ENCODE measurements around the gene SCUBE1.

Gene SCUBE1

GRCh38 chr22:43331698-43332097 lies 11.5 kb downstream of the SCUBE1 start:
- Histone ChIP-seq H3K9me3 (ENCODE audit: low read length) (no peaks in the 10 kb centered on the region), H3K27me3 (ENCODE audit: insufficient read depth, low read length) (peaks cover 4% of the 10 kb centered on the region; the same call in 1 of the 2 replicates), H4K20me1 (ENCODE audit: insufficient read depth, low read length) (no peaks in the 10 kb centered on the region), H3F3A (ENCODE audit: insufficient read depth, low read length) (no peaks in the 10 kb centered on the region), H3K4me3 (ENCODE audit: low read depth, low read length, poor library complexity, severe bottlenecking) (no peak overlapping the region), H2AFZ (ENCODE audit: low read length) (no peak overlapping the region), H3K4me1 (ENCODE audit: insufficient read depth, low read length, severe bottlenecking) (no peaks in the 10 kb centered on the region), H3K9ac (ENCODE audit: low read length) (no peak overlapping the region), H3K79me2 (ENCODE audit: insufficient read depth, low read length) (no peaks in the 10 kb centered on the region), H3K27ac (ENCODE audit: low read depth, low read length, poor library complexity, severe bottlenecking) (no peak overlapping the region), H3K9me2 (ENCODE audit: low read depth, low read length) (no peaks in the 10 kb centered on the region), H3K4me2 (ENCODE audit: low read length) (no peak overlapping the region), H3K36me3 (ENCODE audit: insufficient read depth, low read length) (no peaks in the 10 kb centered on the region)
- TF ChIP-seq, protein P1, sequence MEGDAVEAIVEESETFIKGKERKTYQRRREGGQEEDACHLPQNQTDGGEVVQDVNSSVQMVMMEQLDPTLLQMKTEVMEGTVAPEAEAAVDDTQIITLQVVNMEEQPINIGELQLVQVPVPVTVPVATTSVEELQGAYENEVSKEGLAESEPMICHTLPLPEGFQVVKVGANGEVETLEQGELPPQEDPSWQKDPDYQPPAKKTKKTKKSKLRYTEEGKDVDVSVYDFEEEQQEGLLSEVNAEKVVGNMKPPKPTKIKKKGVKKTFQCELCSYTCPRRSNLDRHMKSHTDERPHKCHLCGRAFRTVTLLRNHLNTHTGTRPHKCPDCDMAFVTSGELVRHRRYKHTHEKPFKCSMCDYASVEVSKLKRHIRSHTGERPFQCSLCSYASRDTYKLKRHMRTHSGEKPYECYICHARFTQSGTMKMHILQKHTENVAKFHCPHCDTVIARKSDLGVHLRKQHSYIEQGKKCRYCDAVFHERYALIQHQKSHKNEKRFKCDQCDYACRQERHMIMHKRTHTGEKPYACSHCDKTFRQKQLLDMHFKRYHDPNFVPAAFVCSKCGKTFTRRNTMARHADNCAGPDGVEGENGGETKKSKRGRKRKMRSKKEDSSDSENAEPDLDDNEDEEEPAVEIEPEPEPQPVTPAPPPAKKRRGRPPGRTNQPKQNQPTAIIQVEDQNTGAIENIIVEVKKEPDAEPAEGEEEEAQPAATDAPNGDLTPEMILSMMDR (IDR thresholded peaks at IDR 0.05; ENCODE audit: low read length): no peak
- no peak for TF ChIP-seq EZH2 (IDR thresholded peaks at IDR 0.05; ENCODE audit: borderline replicate concordance, low read length)

DNA sequence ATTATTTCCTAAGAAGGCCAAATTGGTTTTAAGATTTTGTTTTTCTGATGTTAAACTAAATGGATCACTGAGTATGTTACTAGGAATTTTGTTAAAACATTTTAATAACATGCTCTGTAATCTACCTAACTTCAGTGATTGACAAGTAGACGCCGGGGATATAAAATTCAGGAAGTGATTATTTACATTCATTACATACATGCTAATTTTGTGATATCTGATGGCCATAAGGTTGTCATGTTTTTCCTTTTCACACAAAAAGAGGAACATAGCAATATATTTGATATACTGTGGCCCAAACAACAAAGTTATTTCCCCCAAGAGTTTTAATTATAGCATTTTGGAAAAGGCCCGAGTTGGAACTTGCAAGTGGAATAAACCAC lies 12.1 kb downstream of the SCUBE1 start:
- H3F3A ChIP-seq (ENCODE audit: insufficient read depth, low read length): no peaks in the 10 kb centered on the region
- H3K79me2 ChIP-seq (ENCODE audit: insufficient read depth, low read length): no peaks in the 10 kb centered on the region
- no peak overlapping the region for H3K4me3 ChIP-seq (ENCODE audit: low read depth, low read length, poor library complexity, severe bottlenecking)
- no peak overlapping the region for H3K27ac ChIP-seq (ENCODE audit: low read depth, low read length, poor library complexity, severe bottlenecking)
- no peak overlapping the region for H3K4me2 ChIP-seq (ENCODE audit: low read length)
- H3K4me1 ChIP-seq (ENCODE audit: insufficient read depth, low read length, severe bottlenecking): no peaks in the 10 kb centered on the region
- H3K9ac ChIP-seq (ENCODE audit: low read length): no peak overlapping the region
- no peaks in the 10 kb centered on the region; the same call in 1 of the 2 replicates for H3K27me3 ChIP-seq (ENCODE audit: insufficient read depth, low read length)
- no peaks in the 10 kb centered on the region for H3K36me3 ChIP-seq (ENCODE audit: insufficient read depth, low read length)
- H2AFZ ChIP-seq (ENCODE audit: low read length): no peak overlapping the region
- H4K20me1 ChIP-seq (ENCODE audit: insufficient read depth, low read length): no peaks in the 10 kb centered on the region
- no peaks in the 10 kb centered on the region for H3K9me3 ChIP-seq (ENCODE audit: low read length)
- H3K9me2 ChIP-seq (ENCODE audit: low read depth, low read length): no peaks in the 10 kb centered on the region
- TF ChIP-seq, protein P1 (IDR thresholded peaks at IDR 0.05; ENCODE audit: low read length): no peak
- TF ChIP-seq EZH2 (IDR thresholded peaks at IDR 0.05; ENCODE audit: borderline replicate concordance, low read length): no peak

DNA sequence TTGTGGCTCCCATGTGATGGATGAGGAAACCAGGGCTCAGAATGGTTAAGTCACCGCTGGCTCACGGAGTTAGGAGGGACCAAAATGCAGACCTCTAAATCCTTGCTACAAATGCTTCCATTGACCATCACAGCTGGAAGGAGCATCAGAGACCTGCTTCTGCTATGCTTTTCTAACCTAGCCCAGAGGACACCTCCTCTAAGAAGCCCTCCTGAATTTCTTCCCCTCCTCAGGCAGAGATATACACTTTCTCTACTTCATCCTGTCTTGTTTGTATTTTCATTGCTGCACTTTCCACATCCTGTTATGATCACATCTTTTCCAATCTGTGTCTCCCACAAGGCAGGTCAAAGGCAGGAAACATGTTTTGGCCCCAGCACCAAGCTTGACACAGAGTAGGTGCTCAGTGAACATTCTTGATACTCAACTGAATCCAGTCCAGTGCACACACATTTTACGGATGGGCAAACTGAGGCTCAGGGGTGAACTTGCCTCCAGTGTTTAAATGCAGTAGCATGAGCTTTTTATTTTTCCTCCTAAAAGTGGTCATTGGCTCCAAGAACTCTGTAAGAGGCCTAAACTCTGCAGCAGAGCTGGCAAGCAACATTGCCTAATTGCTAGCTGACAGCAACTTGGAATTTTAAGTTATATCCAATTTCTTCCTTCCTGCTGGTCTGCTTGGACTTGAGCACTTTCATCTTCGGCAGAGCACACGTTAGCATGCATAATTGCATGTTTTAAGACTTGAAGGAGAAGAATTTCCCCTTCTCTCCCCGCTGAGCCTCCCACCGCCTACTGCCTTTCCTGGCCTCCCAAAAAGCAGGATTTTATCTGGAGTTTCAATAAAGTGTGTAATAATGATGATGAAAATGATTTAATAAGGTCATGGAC lies 12.7 kb downstream of the SCUBE1 start:
- no peaks in the 10 kb centered on the region for H3K79me2 ChIP-seq (ENCODE audit: insufficient read depth, low read length)
- H3K27ac ChIP-seq (ENCODE audit: low read depth, low read length, poor library complexity, severe bottlenecking): no peak overlapping the region
- H3K36me3 ChIP-seq (ENCODE audit: insufficient read depth, low read length): no peaks in the 10 kb centered on the region
- no peak overlapping the region for H3K4me2 ChIP-seq (ENCODE audit: low read length)
- no peaks in the 10 kb centered on the region for H3K4me1 ChIP-seq (ENCODE audit: insufficient read depth, low read length, severe bottlenecking)
- no peaks in the 10 kb centered on the region for H3K9me3 ChIP-seq (ENCODE audit: low read length)
- no peaks in the 10 kb centered on the region; the same call in 1 of the 2 replicates for H3K27me3 ChIP-seq (ENCODE audit: insufficient read depth, low read length)
- TF ChIP-seq, protein P1 (IDR thresholded peaks at IDR 0.05; ENCODE audit: low read length): no peak
- TF ChIP-seq EZH2 (IDR thresholded peaks at IDR 0.05; ENCODE audit: borderline replicate concordance, low read length): no peak
- no peak overlapping the region for H2AFZ ChIP-seq (ENCODE audit: low read length)
- H3K4me3 ChIP-seq (ENCODE audit: low read depth, low read length, poor library complexity, severe bottlenecking): no peak overlapping the region
- no peaks in the 10 kb centered on the region for H4K20me1 ChIP-seq (ENCODE audit: insufficient read depth, low read length)
- no peaks in the 10 kb centered on the region for H3K9me2 ChIP-seq (ENCODE audit: low read depth, low read length)
- H3F3A ChIP-seq (ENCODE audit: insufficient read depth, low read length): no peaks in the 10 kb centered on the region
- H3K9ac ChIP-seq (ENCODE audit: low read length): no peak overlapping the region

Measured in OCI-LY1 (cell line).